HEK293T (cell line): ENCODE data around the gene KMT2E.
"Not testable (repeated sequence)": the region's sequence is repeated elsewhere in the genome, so short reads cannot be mapped to it uniquely, and the experiment has no call there.

Source experiments
- ARNT ChIP-seq: fragments of 450-650 bp; IDR thresholded peaks from 2 replicates; pipeline ENCODE4 v1.6.1; 2017; ENCODE audit warnings: mild to moderate bottlenecking
- FOXA1 ChIP-seq: fragments of 450-650 bp; IDR thresholded peaks from 2 replicates; pipeline ENCODE4 v1.6.1; 2016; ENCODE audit warnings: mild to moderate bottlenecking
- HDGF ChIP-seq: fragments of 450-650 bp; IDR thresholded peaks from 2 replicates; pipeline ENCODE4 v1.6.1; 2017; ENCODE audit warnings: antibody characterized with exemption, borderline replicate concordance

DNA sequence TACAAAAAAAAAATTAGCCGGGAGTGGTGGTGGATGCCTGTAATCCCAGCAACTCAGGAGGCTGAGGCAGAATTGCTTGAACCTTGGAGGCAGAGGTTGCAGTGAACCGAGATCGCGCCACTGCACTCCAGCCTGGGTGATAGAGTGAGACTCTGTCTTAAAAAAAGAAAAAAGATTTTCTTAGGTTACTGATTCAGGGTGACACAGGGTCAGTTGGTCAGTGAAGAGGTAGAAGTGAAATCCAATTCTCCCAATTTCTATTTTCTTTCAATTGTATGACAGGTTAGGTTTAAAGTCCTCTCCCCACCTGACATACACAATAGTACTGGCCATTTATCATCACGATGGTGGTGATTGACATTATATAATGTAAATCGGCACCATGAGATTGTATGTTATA, 38.5 kb upstream of the KMT2E start:
- TF ChIP-seq HDGF, FOXA1, ARNT: not testable (repeated sequence)
